NCI-H1048 (cell line): ENCODE results near the gene L3MBTL2.

ENCODE experiments used
- DNase-seq: peaks from one replicate; lab custom pipeline; 2025; lab: John Stamatoyannopoulos, UW

L3MBTL2 gene

GRCh38 chr22:41273128-41273527 is 68.0 kb downstream of the L3MBTL2 start:
- DNase-seq, result no peak

GRCh38 chr22:41274856-41275255 is 69.7 kb downstream of the L3MBTL2 start:
- DNase-seq, result no peak

GRCh38 chr22:41280065-41280464 is 75.0 kb downstream of the L3MBTL2 start:
- no peak for DNase-seq

- DNase-seq, result no peak
These were observed 75.7 kb downstream of the L3MBTL2 start for GRCh38 chr22:41280854-41281253.
